Neural cell (in vitro differentiated cells): ENCODE measurements around the gene PALB2. TPM values are rescaled to one million over a fixed set of nuclear protein-coding genes. Genes with fewer than 3 reads are reported as not detected.

Source experiments
- H2AFZ ChIP-seq: fragments of 200-600, 300-800 bp; sonication (generic), shearing (Covaris generic); 2 replicates; pipeline ENCODE4 v1.6.0; 2014; ENCODE audit warnings: low read depth, mild to moderate bottlenecking, antibody characterized with exemption, low read length, moderate library complexity
- H3F3A ChIP-seq: fragments of 200-600 bp; shearing (Covaris generic); 2 replicates; pipeline ENCODE4 v1.6.1; 2016; ENCODE audit warnings: mild to moderate bottlenecking, moderate library complexity, mixed read lengths, antibody characterized with exemption, low read length; ENCODE audit not compliant: insufficient read depth, poor library complexity, severe bottlenecking
- H3K27ac ChIP-seq: fragments of 200-600, 300-800 bp; sonication (generic), shearing (Covaris generic); 2 replicates; pipeline ENCODE4 v1.5.1; 2014; ENCODE audit warnings: mild to moderate bottlenecking, low read length, moderate library complexity
- H3K27me3 ChIP-seq: fragments of 300-800, 200-600 bp; sonication (generic), shearing (Covaris generic); 2 replicates; pipeline ENCODE4 v1.6.0; 2014; ENCODE audit warnings: mild to moderate bottlenecking, low read depth, low read length, moderate library complexity; ENCODE audit not compliant: insufficient read depth
- H3K36me3 ChIP-seq: fragments of 300-800, 200-600 bp; sonication (generic), shearing (Covaris generic); 2 replicates; pipeline ENCODE4 v1.5.1; 2014; ENCODE audit warnings: mild to moderate bottlenecking, antibody characterized with exemption, low read length, moderate library complexity; ENCODE audit not compliant: insufficient read depth
- H3K4me2 ChIP-seq: fragments of 300-800, 200-600 bp; sonication (generic), shearing (Covaris generic); 2 replicates; pipeline ENCODE4 v1.6.0; 2014; ENCODE audit warnings: mild to moderate bottlenecking, low read length
- H3K4me3 ChIP-seq: fragments of 300-800, 200-600 bp; sonication (generic), shearing (Covaris generic); 2 replicates; pipeline ENCODE4 v1.5.1; 2014; ENCODE audit warnings: mild to moderate bottlenecking, low read length, moderate library complexity
- H3K79me2 ChIP-seq: fragments of 200-600 bp; shearing (Covaris generic); replicated peaks from 2 replicates; pipeline ENCODE4 v1.6.0; 2014; ENCODE audit warnings: mild to moderate bottlenecking, low read length, moderate library complexity; ENCODE audit not compliant: insufficient read depth
- H3K9ac ChIP-seq: fragments of 300-800, 200-600 bp; sonication (generic), shearing (Covaris generic); 2 replicates; pipeline ENCODE4 v1.6.1; 2016; ENCODE audit warnings: mild to moderate bottlenecking, low read length, mixed read lengths
- H3K9me2 ChIP-seq: fragments of 200-600 bp; shearing (Covaris generic); 2 replicates; pipeline ENCODE4 v1.6.1; 2016; ENCODE audit warnings: mild to moderate bottlenecking, low read length, mixed read lengths; ENCODE audit not compliant: insufficient read depth
- H3K9me3 ChIP-seq: fragments of 200-600, 300-800 bp; sonication (generic), shearing (Covaris generic); 2 replicates; pipeline ENCODE4 v1.6.1; 2016; ENCODE audit warnings: mild to moderate bottlenecking, mixed run types, low read length, moderate library complexity, mixed read lengths
- H4K20me1 ChIP-seq: fragments of 200-600 bp; shearing (Covaris generic); 2 replicates; pipeline ENCODE4 v1.6.1; 2016; ENCODE audit warnings: mild to moderate bottlenecking, mixed run types; ENCODE audit not compliant: insufficient read depth
- CTCF ChIP-seq: fragments of 450-650 bp; IDR thresholded peaks from 2 replicates; pipeline ENCODE4 v1.5.1; 2014; ENCODE audit warnings: antibody characterized with exemption, mild to moderate bottlenecking, moderate library complexity; ENCODE audit not compliant: poor library complexity, severe bottlenecking
- EP300 ChIP-seq: fragments of 450-650 bp; conservative IDR thresholded peaks from 2 replicates; pipeline ENCODE4 v1.6.1; 2014; ENCODE audit warnings: antibody characterized with exemption, mild to moderate bottlenecking, moderate library complexity; ENCODE audit not compliant: poor library complexity, severe bottlenecking
- EZH2 ChIP-seq: fragments of 200-600, 300-800 bp; shearing (Covaris generic), sonication (generic); IDR thresholded peaks from 2 replicates; pipeline ENCODE4 v1.6.1; 2014; ENCODE audit warnings: antibody characterized with exemption, low read length, borderline replicate concordance, mild to moderate bottlenecking; ENCODE audit not compliant: insufficient read depth, poor library complexity, severe bottlenecking
- MXI1 ChIP-seq: fragments of 450-650 bp; conservative IDR thresholded peaks from 2 replicates; pipeline ENCODE4 v1.6.1; 2014; ENCODE audit warnings: antibody characterized with exemption, mild to moderate bottlenecking; ENCODE audit not compliant: poor library complexity, severe bottlenecking
- POLR2AphosphoS5 ChIP-seq: IDR thresholded peaks from 2 replicates; pipeline ENCODE4 v1.6.1; 2012
- RAD21 ChIP-seq: fragments of 450-650 bp; conservative IDR thresholded peaks from 2 replicates; pipeline ENCODE4 v1.6.1; 2014; ENCODE audit warnings: antibody characterized with exemption, mild to moderate bottlenecking, moderate library complexity
- REST ChIP-seq: IDR thresholded peaks from 2 replicates; pipeline ENCODE4 v1.6.1; 2012; ENCODE audit warnings: borderline replicate concordance
- SMC3 ChIP-seq: fragments of 450-650 bp; conservative IDR thresholded peaks from 2 replicates; pipeline ENCODE4 v1.6.1; 2014; ENCODE audit warnings: antibody characterized with exemption, mild to moderate bottlenecking, moderate library complexity; ENCODE audit not compliant: poor library complexity
- TAF1 ChIP-seq: IDR thresholded peaks from 2 replicates; pipeline ENCODE4 v1.6.1; 2012; ENCODE audit warnings: low read depth
- polyA plus RNA-seq: library from polyadenylated mRNA; depleted of rRNA; stranded (reverse); fragments of >200 nt; gene quantifications from 2 replicates; pipeline ENCODE4 v1.2.3, GENCODE V29; 2014

PALB2 gene
- polyA plus RNA-seq, 1 donor from 2014 or later: 6.5 TPM

- H3K27ac ChIP-seq: no peak overlapping the region
- H3K9me3 ChIP-seq: no peaks in the 10 kb centered on the region
- no peaks in the 10 kb centered on the region for H3K27me3 ChIP-seq
- H3F3A ChIP-seq: no peaks in the 10 kb centered on the region
- no peak overlapping the region for H3K4me3 ChIP-seq
- H3K4me2 ChIP-seq: no peak overlapping the region
- no peaks in the 10 kb centered on the region for H3K36me3 ChIP-seq
- no peaks in the 10 kb centered on the region for H3K9me2 ChIP-seq
- H3K79me2 ChIP-seq: no peaks in the 10 kb centered on the region
- H3K9ac ChIP-seq: no peak overlapping the region
- no peaks in the 10 kb centered on the region for H4K20me1 ChIP-seq
- no peak for TF ChIP-seq SMC3
- no peak for TF ChIP-seq EP300
- no peak for TF ChIP-seq RAD21
- no peak for TF ChIP-seq MXI1
- H2AFZ ChIP-seq: no peak overlapping the region
These were observed 32.9 kb downstream of the PALB2 start for GRCh38 chr16:23608194-23608593.

- H2AFZ ChIP-seq: no peak overlapping the region
- H3K4me2 ChIP-seq: no peak overlapping the region
- H3K79me2 ChIP-seq: no peaks in the 10 kb centered on the region
- H3K36me3 ChIP-seq: no peaks in the 10 kb centered on the region
- H3K27me3 ChIP-seq: no peaks in the 10 kb centered on the region
- no peak overlapping the region for H3K4me3 ChIP-seq
- no peak overlapping the region for H3K9ac ChIP-seq
- H3F3A ChIP-seq: no peaks in the 10 kb centered on the region
- H3K9me3 ChIP-seq: no peaks in the 10 kb centered on the region
- no peaks in the 10 kb centered on the region for H3K9me2 ChIP-seq
- H3K27ac ChIP-seq: no peak overlapping the region
- no peak for TF ChIP-seq MXI1
- no peak for TF ChIP-seq TAF1
- TF ChIP-seq CTCF: no peak
- TF ChIP-seq REST: no peak
- no peak for TF ChIP-seq POLR2AphosphoS5
- TF ChIP-seq EP300: no peak
- no peak for TF ChIP-seq RAD21
- no peak for TF ChIP-seq EZH2
- no peak for TF ChIP-seq SMC3
- H4K20me1 ChIP-seq: no peaks in the 10 kb centered on the region
These were observed 33.4 kb downstream of the PALB2 start for GRCh38 chr16:23607726-23608125.
